Left ventricle myocardium inferior (tissue), 1 donor: ENCODE results near the gene TCF12. TPM values are rescaled to one million over a fixed set of nuclear protein-coding genes. Genes with fewer than 3 reads are reported as not detected.

ENCODE experiments used
- DNase-seq: peaks from one replicate; pipeline ENCODE4 v3.0.0-alpha.2; 2020
- H3K27ac ChIP-seq: fragments of 200-600 bp; replicated peaks from 2 replicates; pipeline ENCODE4 v1.8.0; 2021
- H3K27me3 ChIP-seq: fragments of 200-600 bp; 2 replicates; pipeline ENCODE4 v1.8.0; 2021; ENCODE audit warnings: low read depth
- H3K36me3 ChIP-seq: fragments of 200-600 bp; 2 replicates; pipeline ENCODE4 v1.8.0; 2021
- H3K4me1 ChIP-seq: fragments of 200-600 bp; 2 replicates; pipeline ENCODE4 v1.8.0; 2021
- H3K4me3 ChIP-seq: fragments of 200-600 bp; 2 replicates; pipeline ENCODE4 v1.8.0; 2021; ENCODE audit warnings: mild to moderate bottlenecking, moderate library complexity
- H3K9me3 ChIP-seq: fragments of 200-600 bp; replicated peaks from 2 replicates; pipeline ENCODE4 v1.8.0; 2021
- CTCF ChIP-seq: fragments of 200-600 bp; IDR thresholded peaks from 2 replicates; pipeline ENCODE4 v1.8.0; 2021; ENCODE audit warnings: antibody characterized with exemption, mild to moderate bottlenecking, borderline replicate concordance
- intact Hi-C: fragments of 100-400 bp; cut with micrococcal nuclease; formaldehyde crosslinking; loops from one replicate; pipeline ENCODE4 v1.11.0; 2022
- total RNA-seq: library from RNA; stranded (reverse); fragmentation: NEBNext Ultra II Directional; extraction: Animal tissue kit (Norgen Biotek cat#: 25700); gene quantifications from one replicate; pipeline ENCODE4 v1.2.1, GENCODE V29; 2021
- donor health status: DM: no; HTN: yes; CAD: no; lungs with severe emphysema.

TCF12 gene
- total RNA-seq, 1 donor from 2014 or later = 52.1 TPM

DNA sequence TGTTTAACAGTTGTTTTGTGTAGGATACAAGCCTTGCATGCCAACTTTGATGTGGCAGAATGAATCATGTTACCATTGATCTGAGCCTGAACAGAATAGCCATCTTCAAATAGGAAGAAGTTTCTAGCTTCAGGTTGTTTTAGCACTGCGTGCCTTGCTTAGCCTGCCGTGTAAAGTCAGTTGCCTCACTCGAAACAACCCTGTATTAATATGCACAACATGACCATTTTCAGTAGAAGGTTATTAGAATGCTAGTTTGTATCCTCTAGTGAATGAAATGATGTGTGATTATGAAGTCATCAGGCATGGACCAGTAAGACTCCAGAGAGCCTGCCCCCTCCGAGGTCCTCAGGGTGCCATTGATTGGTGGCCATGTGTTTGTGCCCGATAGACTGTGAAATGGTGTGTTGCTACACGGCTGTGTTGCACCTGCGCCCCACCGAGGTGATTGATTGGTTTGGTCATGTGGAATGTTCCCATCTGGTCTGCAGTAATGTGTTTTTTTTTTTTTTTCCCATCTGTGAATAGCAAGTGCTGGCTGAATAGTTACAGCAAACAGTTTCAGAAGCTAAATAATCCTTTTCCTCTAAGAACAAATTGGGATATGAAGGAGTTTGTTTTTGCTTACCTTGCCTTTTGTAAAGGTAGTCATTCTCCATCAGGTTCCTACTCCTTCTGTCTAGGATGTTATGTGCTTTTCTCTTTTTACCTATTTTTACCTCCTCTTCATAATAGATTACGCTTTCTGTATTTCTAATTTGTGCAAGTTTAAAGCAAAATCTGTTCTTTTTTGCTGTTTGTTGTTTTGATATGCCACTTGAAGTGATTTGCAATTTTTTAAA lies 214.9 kb downstream of the TCF12 start:
- no peak overlapping the region for H3K4me3 ChIP-seq
- peaks cover 61% of the 10 kb centered on the region for H3K4me1 ChIP-seq
- no peaks in the 10 kb centered on the region for H3K27me3 ChIP-seq
- no peaks in the 10 kb centered on the region for H3K36me3 ChIP-seq
- H3K9me3 ChIP-seq = no peaks in the 10 kb centered on the region
- no peak for TF ChIP-seq CTCF
- no peak overlapping the region for H3K27ac ChIP-seq
- intact Hi-C loops = no loop called here
- no peak for DNase-seq

GRCh38 chr15:57134071-57134605 lies 215.7 kb downstream of the TCF12 start:
- Histone ChIP-seq H3K27me3 (no peaks in the 10 kb centered on the region), H3K27ac (no peak overlapping the region), H3K4me1 (peaks cover 64% of the 10 kb centered on the region), H3K9me3 (no peaks in the 10 kb centered on the region), H3K36me3 (no peaks in the 10 kb centered on the region), H3K4me3 (no peak overlapping the region)
- DNase-seq = no peak
- no peak for TF ChIP-seq CTCF
- intact Hi-C loops = no loop called here

GRCh38 chr15:57134851-57135250 lies 216.4 kb downstream of the TCF12 start:
- no peak for TF ChIP-seq CTCF
- H3K27ac ChIP-seq = peak overlapping the region; percentile 20
- peaks cover 61% of the 10 kb centered on the region for H3K4me1 ChIP-seq
- intact Hi-C loops = no loop called here
- no peaks in the 10 kb centered on the region for H3K9me3 ChIP-seq
- H3K27me3 ChIP-seq = no peaks in the 10 kb centered on the region
- DNase-seq = no peak
- H3K4me3 ChIP-seq = no peak overlapping the region
- H3K36me3 ChIP-seq = no peaks in the 10 kb centered on the region

DNA sequence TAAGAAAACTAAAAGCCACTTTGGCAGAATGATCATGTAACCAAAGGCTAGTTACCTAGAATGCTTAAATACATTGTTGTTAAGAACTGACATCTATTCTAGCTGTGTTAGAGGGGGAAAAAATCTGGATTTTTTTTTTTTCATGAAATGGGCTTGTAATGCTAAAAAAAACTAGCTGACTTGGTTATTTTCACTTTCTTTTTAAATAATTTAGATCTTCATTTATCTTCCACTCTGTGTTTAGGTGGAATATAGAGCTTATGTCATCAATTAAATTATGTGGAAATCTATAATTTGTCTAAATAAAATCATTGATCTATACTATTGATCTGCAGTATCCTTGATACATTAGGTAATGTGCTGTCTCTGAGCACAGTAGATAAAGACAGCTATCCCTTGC lies 217.4 kb downstream of the TCF12 start:
- Histone ChIP-seq H3K27me3 (no peaks in the 10 kb centered on the region), H3K36me3 (no peaks in the 10 kb centered on the region), H3K9me3 (no peaks in the 10 kb centered on the region), H3K4me1 (peaks cover 62% of the 10 kb centered on the region), H3K4me3 (peak overlapping the region; percentile 14), H3K27ac (peak overlapping the region; percentile 20)
- DNase-seq = no peak
- intact Hi-C loops = no loop called here
- TF ChIP-seq CTCF = no peak

- H3K36me3 ChIP-seq = no peaks in the 10 kb centered on the region
- no peak for DNase-seq
- TF ChIP-seq CTCF = peak; percentile 87
- peaks cover 52% of the 10 kb centered on the region for H3K4me1 ChIP-seq
- no peaks in the 10 kb centered on the region for H3K27me3 ChIP-seq
- H3K27ac ChIP-seq = no peak overlapping the region
- no peak overlapping the region for H3K4me3 ChIP-seq
- no peaks in the 10 kb centered on the region for H3K9me3 ChIP-seq
- intact Hi-C loops = no loop called here
Measured at GRCh38 chr15:57138349-57138788, 219.9 kb downstream of the TCF12 start.
